Measurements from ENCODE around the gene RPLP2.

The RPLP2 gene

GRCh38 chr11:849104-849824, 39.5 kb downstream of the RPLP2 start:
- H3K4me1 ChIP-seq (ENCODE audit: control insufficient read depth, insufficient read depth, low read length): peaks cover 55% of the 10 kb centered on the region
- H3K36me3 ChIP-seq (ENCODE audit: control insufficient read depth in 2 of 2, insufficient read depth in 2 of 2, low read length in 2 of 2): no peaks in the 10 kb centered on the region
- no peak overlapping the region for H3K27ac ChIP-seq (ENCODE audit: low read length)
- H3K27me3 ChIP-seq (ENCODE audit: control insufficient read depth in 1 of 2, insufficient read depth in 2 of 2, low read length in 2 of 2): peaks cover 5 to 22% of the 10 kb centered on the region in 2 donors
- no peak overlapping the region for H3K9ac ChIP-seq (ENCODE audit: low read length in 2 of 2)
- H3K9me3 ChIP-seq (ENCODE audit: control insufficient read depth in 2 of 2, low read length in 2 of 2): no peaks in the 10 kb centered on the region
- H3K4me3 ChIP-seq (ENCODE audit: low read length in 2 of 2): peak overlapping the region in 1 of 2 donors; percentile 58

GRCh38 chr11:849951-850774, 40.4 kb downstream of the RPLP2 start:
- peaks cover 47% of the 10 kb centered on the region for H3K4me1 ChIP-seq (ENCODE audit: control insufficient read depth, insufficient read depth, low read length)
- H3K27ac ChIP-seq (ENCODE audit: low read length): no peak overlapping the region
- H3K9me3 ChIP-seq (ENCODE audit: control insufficient read depth in 2 of 2, low read length in 2 of 2): no peaks in the 10 kb centered on the region
- H3K27me3 ChIP-seq (ENCODE audit: control insufficient read depth in 1 of 2, insufficient read depth in 2 of 2, low read length in 2 of 2): peaks cover 5 to 22% of the 10 kb centered on the region in 2 donors
- H3K4me3 ChIP-seq (ENCODE audit: low read length in 2 of 2): peak overlapping the region; percentile 19 to 61
- no peaks in the 10 kb centered on the region for H3K36me3 ChIP-seq (ENCODE audit: control insufficient read depth in 2 of 2, insufficient read depth in 2 of 2, low read length in 2 of 2)
- H3K9ac ChIP-seq (ENCODE audit: low read length in 2 of 2): no peak overlapping the region

GRCh38 chr11:850775-851763, 41.3 kb downstream of the RPLP2 start:
- H3K9me3 ChIP-seq (ENCODE audit: control insufficient read depth in 2 of 2, low read length in 2 of 2): no peaks in the 10 kb centered on the region
- H3K36me3 ChIP-seq (ENCODE audit: control insufficient read depth in 2 of 2, insufficient read depth in 2 of 2, low read length in 2 of 2): no peaks in the 10 kb centered on the region
- H3K27me3 ChIP-seq (ENCODE audit: control insufficient read depth in 1 of 2, insufficient read depth in 2 of 2, low read length in 2 of 2): peaks cover 5 to 22% of the 10 kb centered on the region in 2 donors
- peak overlapping the region in 1 of 2 donors; percentile 61 for H3K4me3 ChIP-seq (ENCODE audit: low read length in 2 of 2)
- H3K4me1 ChIP-seq (ENCODE audit: control insufficient read depth, insufficient read depth, low read length): peaks cover 38% of the 10 kb centered on the region
- H3K9ac ChIP-seq (ENCODE audit: low read length in 2 of 2): no peak overlapping the region
- no peak overlapping the region for H3K27ac ChIP-seq (ENCODE audit: low read length)

GRCh38 chr11:852762-853161, 43.0 kb downstream of the RPLP2 start:
- Histone ChIP-seq H3K27ac (ENCODE audit: low read length) (no peak overlapping the region), H3K36me3 (ENCODE audit: control insufficient read depth in 2 of 2, insufficient read depth in 2 of 2, low read length in 2 of 2) (no peaks in the 10 kb centered on the region), H3K9ac (ENCODE audit: low read length in 2 of 2) (no peak overlapping the region), H3K4me3 (ENCODE audit: low read length in 2 of 2) (no peak overlapping the region), H3K4me1 (ENCODE audit: control insufficient read depth, insufficient read depth, low read length) (peaks cover 32% of the 10 kb centered on the region), H3K27me3 (ENCODE audit: control insufficient read depth in 1 of 2, insufficient read depth in 2 of 2, low read length in 2 of 2) (peaks cover 5 to 20% of the 10 kb centered on the region in 2 donors), H3K9me3 (ENCODE audit: control insufficient read depth in 2 of 2, low read length in 2 of 2) (no peaks in the 10 kb centered on the region)

- no peak overlapping the region for H3K9ac ChIP-seq (ENCODE audit: low read length in 2 of 2)
- H3K4me1 ChIP-seq (ENCODE audit: control insufficient read depth, insufficient read depth, low read length): peaks cover 24% of the 10 kb centered on the region
- H3K36me3 ChIP-seq (ENCODE audit: control insufficient read depth in 2 of 2, insufficient read depth in 2 of 2, low read length in 2 of 2): no peaks in the 10 kb centered on the region
- H3K27me3 ChIP-seq (ENCODE audit: control insufficient read depth in 1 of 2, insufficient read depth in 2 of 2, low read length in 2 of 2): peaks cover 0 to 11% of the 10 kb centered on the region in 2 donors
- H3K9me3 ChIP-seq (ENCODE audit: control insufficient read depth in 2 of 2, low read length in 2 of 2): no peaks in the 10 kb centered on the region
- no peak overlapping the region for H3K4me3 ChIP-seq (ENCODE audit: low read length in 2 of 2)
- no peak overlapping the region for H3K27ac ChIP-seq (ENCODE audit: low read length)
Observed at GRCh38 chr11:853682-854448, 44.1 kb downstream of the RPLP2 start.

GRCh38 chr11:854601-855329, 45.0 kb downstream of the RPLP2 start:
- Histone ChIP-seq H3K9ac (ENCODE audit: low read length in 2 of 2) (no peak overlapping the region), H3K4me3 (ENCODE audit: low read length in 2 of 2) (no peak overlapping the region), H3K27ac (ENCODE audit: low read length) (no peak overlapping the region), H3K9me3 (ENCODE audit: control insufficient read depth in 2 of 2, low read length in 2 of 2) (no peaks in the 10 kb centered on the region), H3K36me3 (ENCODE audit: control insufficient read depth in 2 of 2, insufficient read depth in 2 of 2, low read length in 2 of 2) (no peaks in the 10 kb centered on the region), H3K27me3 (ENCODE audit: control insufficient read depth in 1 of 2, insufficient read depth in 2 of 2, low read length in 2 of 2) (peaks cover 0 to 5% of the 10 kb centered on the region in 2 donors), H3K4me1 (ENCODE audit: control insufficient read depth, insufficient read depth, low read length) (peaks cover 28% of the 10 kb centered on the region)

GRCh38 chr11:855330-855674, 45.5 kb downstream of the RPLP2 start:
- Histone ChIP-seq H3K4me1 (ENCODE audit: control insufficient read depth, insufficient read depth, low read length) (peaks cover 29% of the 10 kb centered on the region), H3K36me3 (ENCODE audit: control insufficient read depth in 2 of 2, insufficient read depth in 2 of 2, low read length in 2 of 2) (no peaks in the 10 kb centered on the region), H3K27ac (ENCODE audit: low read length) (no peak overlapping the region), H3K27me3 (ENCODE audit: control insufficient read depth in 1 of 2, insufficient read depth in 2 of 2, low read length in 2 of 2) (peaks cover 0 to 1% of the 10 kb centered on the region in 2 donors), H3K9ac (ENCODE audit: low read length in 2 of 2) (no peak overlapping the region), H3K4me3 (ENCODE audit: low read length in 2 of 2) (no peak overlapping the region), H3K9me3 (ENCODE audit: control insufficient read depth in 2 of 2, low read length in 2 of 2) (no peaks in the 10 kb centered on the region)

- Histone ChIP-seq H3K27ac (ENCODE audit: low read length) (no peak overlapping the region), H3K36me3 (ENCODE audit: control insufficient read depth in 2 of 2, insufficient read depth in 2 of 2, low read length in 2 of 2) (no peaks in the 10 kb centered on the region), H3K9ac (ENCODE audit: low read length in 2 of 2) (no peak overlapping the region), H3K27me3 (ENCODE audit: control insufficient read depth in 1 of 2, insufficient read depth in 2 of 2, low read length in 2 of 2) (no peaks in the 10 kb centered on the region), H3K4me1 (ENCODE audit: control insufficient read depth, insufficient read depth, low read length) (peaks cover 30% of the 10 kb centered on the region), H3K9me3 (ENCODE audit: control insufficient read depth in 2 of 2, low read length in 2 of 2) (no peaks in the 10 kb centered on the region), H3K4me3 (ENCODE audit: low read length in 2 of 2) (no peak overlapping the region)
Observed at GRCh38 chr11:855796-856195, 46.0 kb downstream of the RPLP2 start.

GRCh38 chr11:856397-856796, 46.6 kb downstream of the RPLP2 start:
- Histone ChIP-seq H3K9ac (ENCODE audit: low read length in 2 of 2) (no peak overlapping the region), H3K36me3 (ENCODE audit: control insufficient read depth in 2 of 2, insufficient read depth in 2 of 2, low read length in 2 of 2) (no peaks in the 10 kb centered on the region), H3K4me3 (ENCODE audit: low read length in 2 of 2) (no peak overlapping the region), H3K4me1 (ENCODE audit: control insufficient read depth, insufficient read depth, low read length) (peaks cover 26% of the 10 kb centered on the region), H3K27me3 (ENCODE audit: control insufficient read depth in 1 of 2, insufficient read depth in 2 of 2, low read length in 2 of 2) (no peaks in the 10 kb centered on the region), H3K9me3 (ENCODE audit: control insufficient read depth in 2 of 2, low read length in 2 of 2) (no peaks in the 10 kb centered on the region), H3K27ac (ENCODE audit: low read length) (no peak overlapping the region)

Measured in stomach smooth muscle (tissue), 2 donors.